ENCODE results near the gene SLC38A3. TPM values are rescaled to one million over a fixed set of nuclear protein-coding genes. Genes with fewer than 3 reads are reported as not detected.
"Not testable (repeated sequence)": the region's sequence is repeated elsewhere in the genome, so short reads cannot be mapped to it uniquely, and the experiment has no call there.

Gene SLC38A3
- total RNA-seq, 2 experiments from 2014 or later: not detected

DNA sequence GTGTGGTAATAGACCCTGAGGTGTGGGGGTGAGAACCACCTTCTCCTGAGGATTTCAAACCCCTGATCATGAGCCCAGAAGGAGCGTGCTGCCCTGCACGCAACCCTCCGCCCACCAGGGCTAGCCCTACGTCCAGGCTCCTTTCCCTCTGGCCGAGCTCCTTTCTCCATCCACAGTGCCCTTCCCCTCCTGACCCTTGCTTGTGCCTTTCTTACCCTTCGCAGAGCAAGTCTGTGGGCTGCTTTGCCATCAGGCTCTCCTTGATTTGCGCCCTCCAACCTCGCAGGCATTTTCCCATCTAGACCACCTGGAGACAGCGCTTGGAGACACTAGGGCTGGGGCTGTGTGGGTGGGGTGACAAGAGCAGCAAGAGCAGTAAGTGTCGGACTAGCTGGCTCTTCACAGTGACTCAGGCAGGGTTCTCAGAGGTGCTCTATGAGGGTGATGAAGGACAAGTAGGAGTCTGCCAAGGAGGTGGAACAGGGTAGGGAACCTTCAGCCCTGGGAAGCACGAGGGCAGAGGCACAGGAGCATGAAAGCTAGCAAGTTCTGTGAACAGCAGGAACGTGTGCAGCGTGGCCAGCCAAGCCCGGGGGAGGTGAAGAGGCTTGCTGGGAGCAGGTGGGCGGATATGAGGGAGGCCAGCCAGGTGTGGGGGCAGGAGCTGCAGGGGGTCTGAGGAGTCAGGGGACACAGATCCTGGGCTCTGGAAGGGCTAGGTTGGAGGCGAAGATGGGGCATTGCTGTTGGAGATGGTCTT, 2.5 kb upstream of the SLC38A3 start:
- Mint-ChIP-seq H3K9me3 (no peaks in the 10 kb centered on the region), H3K27ac (no peak overlapping the region), H3K27me3 (peaks cover 52% of the 10 kb centered on the region), H3K4me3 (no peak overlapping the region), H3K36me3 (no peaks in the 10 kb centered on the region), H3K4me1 (no peaks in the 10 kb centered on the region)
- ATAC-seq (ENCODE audit: low read depth): no peak
- POLR2A ChIA-PET: interaction anchor here (0.5 to 0.6 kb wide), 2 partner anchors 16 to 31 kb away, joined by 3 to 6 read pairs; no protein-coding TSS in a partner anchor
- no peak for DNase-seq

DNA sequence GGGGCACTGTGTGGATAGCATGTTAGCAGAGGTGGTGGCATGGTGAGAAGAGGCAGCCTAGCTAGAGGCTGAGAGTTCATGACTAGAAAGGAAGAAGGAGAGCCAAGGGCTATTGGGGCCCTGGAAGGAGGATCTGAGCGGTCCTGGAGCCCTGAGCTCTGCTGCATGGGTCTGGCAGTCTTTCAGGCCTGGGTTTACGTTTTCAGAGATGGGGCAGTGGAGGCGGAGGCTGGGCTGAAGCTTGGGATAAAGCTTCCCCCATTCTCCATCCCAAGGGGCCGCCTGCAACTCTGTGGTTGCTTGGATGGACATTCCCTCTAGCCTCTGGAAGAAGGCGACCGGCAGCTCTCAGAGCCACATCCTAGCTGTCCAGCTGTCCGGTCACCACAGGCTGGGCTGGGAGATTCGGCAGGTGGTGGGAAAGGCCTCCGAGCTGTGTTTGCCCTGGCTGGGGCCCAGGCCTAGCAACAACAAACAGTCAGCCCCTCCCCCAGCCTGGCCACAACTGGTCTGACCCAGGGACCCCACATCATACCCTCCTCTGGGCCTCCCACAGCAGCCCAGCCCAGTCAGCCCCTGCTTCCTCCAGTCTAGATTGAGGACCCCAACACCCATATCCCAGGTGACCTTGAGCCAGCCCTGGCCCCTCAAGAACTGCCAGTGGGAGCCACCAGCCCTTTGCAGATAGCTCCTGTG, 1.8 kb upstream of the SLC38A3 start:
- Mint-ChIP-seq H3K27ac (no peak overlapping the region), H3K36me3 (no peaks in the 10 kb centered on the region), H3K9me3 (no peaks in the 10 kb centered on the region), H3K4me3 (no peak overlapping the region), H3K4me1 (no peaks in the 10 kb centered on the region), H3K27me3 (peaks cover 53% of the 10 kb centered on the region)
- no peak for DNase-seq
- no peak for ATAC-seq (ENCODE audit: low read depth)
- POLR2A ChIA-PET: interaction anchor here (0.5 to 2.7 kb wide), 2 partner anchors 8 to 31 kb away, joined by 6 to 10 read pairs; no protein-coding TSS in a partner anchor

DNA sequence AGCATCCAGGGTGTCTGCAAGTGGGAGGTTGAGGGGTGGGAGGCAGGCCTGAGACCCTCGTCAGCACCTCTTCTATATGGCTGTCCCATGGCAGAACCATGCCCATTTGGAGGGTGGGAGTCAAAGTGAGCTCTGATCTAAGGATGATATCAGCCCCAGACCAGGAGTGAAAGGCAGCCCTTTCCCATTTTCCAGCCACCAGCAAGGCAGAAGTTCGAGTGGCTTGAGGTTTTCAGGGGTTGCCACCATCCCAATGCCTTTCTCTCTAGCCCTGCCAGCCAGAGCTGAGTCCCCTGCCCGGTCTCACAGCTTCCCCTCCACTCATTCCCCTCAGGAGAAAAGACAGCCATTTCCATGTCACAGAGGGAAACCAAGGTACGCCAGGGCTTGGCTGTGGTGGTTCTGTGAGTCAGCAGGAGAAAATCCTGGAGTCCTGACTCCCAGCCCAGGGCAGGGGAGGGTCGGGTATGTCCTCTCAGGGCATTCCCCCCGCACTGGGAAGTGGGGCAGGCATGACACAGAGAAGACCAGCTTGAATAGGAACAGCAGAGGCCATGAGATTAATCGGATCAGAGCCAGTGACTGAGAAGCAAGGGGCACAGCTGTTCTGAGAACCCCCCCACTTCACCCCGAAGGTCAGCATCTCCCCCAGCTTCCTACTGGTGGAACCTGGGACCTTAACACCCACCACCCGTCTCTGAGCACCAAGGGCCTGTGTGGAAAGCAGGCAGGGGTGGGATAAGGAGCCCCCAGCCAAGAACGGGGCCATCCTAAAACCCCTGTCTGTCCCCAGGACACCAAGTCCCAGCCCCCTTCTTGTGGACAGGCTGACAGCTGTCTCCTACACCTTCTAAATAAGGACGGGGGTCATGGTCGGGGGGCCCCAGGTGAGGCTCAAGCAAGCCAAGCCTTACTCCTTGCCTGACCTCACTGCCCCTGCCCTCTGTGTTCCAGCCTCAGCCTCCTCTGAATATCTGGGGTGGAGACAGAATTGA, 965 bp upstream of the SLC38A3 start:
- H3K27me3 Mint-ChIP-seq: peaks cover 55% of the 10 kb centered on the region
- no peaks in the 10 kb centered on the region for H3K36me3 Mint-ChIP-seq
- H3K27ac Mint-ChIP-seq: no peak overlapping the region
- no peaks in the 10 kb centered on the region for H3K9me3 Mint-ChIP-seq
- ATAC-seq (ENCODE audit: low read depth) (no peak), DNase-seq (no peak)
- H3K4me3 Mint-ChIP-seq: no peak overlapping the region
- H3K4me1 Mint-ChIP-seq: no peaks in the 10 kb centered on the region
- POLR2A ChIA-PET: interaction anchor here (2.7 kb wide), 1 partner anchor 9 kb away, joined by 10 read pairs; no protein-coding TSS in a partner anchor

DNA sequence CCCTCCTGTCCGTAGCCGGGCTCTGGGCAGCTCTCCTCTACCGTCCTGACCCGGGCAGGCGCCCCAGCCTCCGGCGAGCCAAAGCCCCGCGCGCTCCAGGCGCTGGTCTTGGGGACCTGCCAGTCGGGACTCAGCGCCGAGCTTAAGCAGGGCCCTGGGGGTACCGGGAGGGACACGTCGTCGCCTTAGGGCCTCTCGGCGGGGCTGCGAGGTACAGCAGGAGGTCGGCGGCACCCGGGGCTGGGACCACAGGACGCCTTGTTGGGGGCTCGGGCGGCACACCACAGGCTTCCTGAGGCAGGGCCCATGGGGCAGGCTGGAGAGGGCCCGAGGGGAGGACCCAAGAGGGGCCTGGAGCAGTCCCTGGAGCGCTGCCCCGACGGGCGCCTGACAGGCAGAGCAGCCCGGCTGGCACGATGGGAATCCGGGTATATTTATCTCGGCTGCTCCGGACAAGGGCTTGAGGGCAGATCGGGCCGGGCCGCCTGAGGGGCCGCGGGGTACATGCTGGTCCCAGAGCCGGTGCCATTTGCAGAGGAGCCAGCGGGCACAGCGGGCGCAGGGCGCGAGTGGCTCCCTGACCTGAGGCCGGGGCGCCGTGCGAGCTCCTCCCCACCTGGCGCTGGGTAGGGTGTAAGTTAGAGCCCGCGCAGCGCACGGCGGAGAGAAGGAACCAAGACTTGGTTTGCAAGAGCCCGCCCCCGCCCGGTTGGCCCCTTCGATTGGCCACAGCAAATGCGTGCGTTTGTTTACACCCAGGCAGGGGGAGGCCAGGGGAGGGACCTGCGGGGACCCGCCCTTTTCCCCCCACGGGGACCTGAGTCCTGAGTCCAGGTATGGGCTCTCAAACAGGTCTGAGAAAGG, 574 bp downstream of the SLC38A3 start:
- Mint-ChIP-seq H3K9me3 (no peaks in the 10 kb centered on the region), H3K27me3 (peaks cover 52% of the 10 kb centered on the region), H3K27ac (no peak overlapping the region), H3K4me1 (no peaks in the 10 kb centered on the region), H3K4me3 (no peak overlapping the region), H3K36me3 (no peaks in the 10 kb centered on the region)
- POLR2A ChIA-PET: interaction anchor here (2.7 kb wide), 1 partner anchor 10 kb away, joined by 10 read pairs; no protein-coding TSS in a partner anchor
- ATAC-seq (ENCODE audit: low read depth) (peak; percentile 61), DNase-seq (peak; percentile 55)

DNA sequence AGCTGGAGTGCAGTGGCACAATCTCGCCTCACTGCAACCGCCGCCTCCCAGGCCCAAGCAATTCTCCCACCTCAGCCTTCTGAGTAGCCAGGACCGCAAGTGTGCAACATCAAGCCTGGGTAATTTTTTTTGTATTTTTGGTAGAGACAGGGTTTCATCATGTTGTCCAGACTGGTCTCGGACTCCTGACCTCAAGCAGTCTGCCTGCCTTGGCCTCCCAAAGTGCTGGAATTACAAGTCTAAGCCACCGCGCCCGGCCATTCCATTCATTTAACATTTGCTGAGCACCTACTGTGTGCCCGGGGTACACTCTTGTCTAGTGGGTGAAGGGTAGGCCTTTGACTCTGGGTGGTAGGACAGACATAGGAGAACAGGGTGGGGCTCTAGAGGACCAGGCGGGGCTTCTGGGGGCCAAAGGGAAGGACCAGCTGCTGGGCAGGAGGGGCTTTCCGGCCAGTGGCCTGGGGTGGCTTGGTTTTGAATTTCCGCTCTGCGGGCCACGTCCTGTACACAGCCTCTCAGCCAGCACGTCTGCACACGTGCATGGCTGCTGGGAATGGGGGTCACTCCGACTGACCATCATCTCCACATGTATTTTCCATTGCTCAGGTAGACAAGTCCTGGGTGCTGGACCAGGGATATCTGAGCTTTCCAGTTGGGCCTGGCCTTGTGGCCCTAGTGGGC, 2.4 kb downstream of the SLC38A3 start:
- peaks cover 3% of the 10 kb centered on the region for H3K4me1 Mint-ChIP-seq
- no peaks in the 10 kb centered on the region for H3K9me3 Mint-ChIP-seq
- peaks cover 46% of the 10 kb centered on the region for H3K27me3 Mint-ChIP-seq
- H3K36me3 Mint-ChIP-seq: no peaks in the 10 kb centered on the region
- POLR2A ChIA-PET: no interaction called here
- no peak for ATAC-seq (ENCODE audit: low read depth)
- no peak overlapping the region for H3K27ac Mint-ChIP-seq
- no peak overlapping the region for H3K4me3 Mint-ChIP-seq
- no peak for DNase-seq

DNA sequence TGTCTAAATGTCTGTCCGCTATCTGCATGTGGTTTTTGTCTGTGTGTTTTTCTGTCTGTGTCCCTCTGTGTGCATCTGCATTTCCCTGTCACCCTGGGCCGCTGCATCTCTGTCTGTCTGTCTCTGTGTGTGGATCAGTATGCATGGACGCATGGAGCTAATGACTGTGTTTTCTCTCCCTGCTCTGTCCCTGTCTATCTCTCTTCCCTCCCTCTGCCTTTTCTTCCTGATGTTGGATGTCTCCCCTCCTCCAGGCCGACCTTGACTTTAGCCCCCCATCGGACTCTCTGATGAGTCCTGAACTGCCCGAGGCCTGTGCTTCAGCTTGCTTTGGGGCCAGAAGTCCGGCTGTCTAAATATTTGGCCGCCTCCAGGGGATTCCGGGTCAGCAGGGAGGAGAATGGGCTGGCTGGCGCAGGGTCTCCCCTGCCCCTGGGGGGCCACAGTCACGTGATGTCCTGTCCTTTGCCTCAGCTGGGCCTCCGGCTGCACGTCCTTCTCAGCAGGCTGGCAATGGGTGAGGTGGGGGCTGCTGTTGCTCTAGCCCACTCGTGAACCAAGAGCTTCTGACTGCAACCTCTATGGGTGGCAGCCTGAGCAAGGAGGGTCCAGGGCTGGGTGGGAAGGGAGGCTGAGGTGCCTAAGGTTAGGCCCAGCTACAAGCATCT, 3.7 kb downstream of the SLC38A3 start:
- Mint-ChIP-seq H3K4me3 (no peak overlapping the region), H3K27me3 (peaks cover 36% of the 10 kb centered on the region)
- POLR2A ChIA-PET: interaction anchor here (0.7 kb wide), 1 partner anchor 157 kb away, joined by 6 read pairs; no protein-coding TSS in a partner anchor

DNA sequence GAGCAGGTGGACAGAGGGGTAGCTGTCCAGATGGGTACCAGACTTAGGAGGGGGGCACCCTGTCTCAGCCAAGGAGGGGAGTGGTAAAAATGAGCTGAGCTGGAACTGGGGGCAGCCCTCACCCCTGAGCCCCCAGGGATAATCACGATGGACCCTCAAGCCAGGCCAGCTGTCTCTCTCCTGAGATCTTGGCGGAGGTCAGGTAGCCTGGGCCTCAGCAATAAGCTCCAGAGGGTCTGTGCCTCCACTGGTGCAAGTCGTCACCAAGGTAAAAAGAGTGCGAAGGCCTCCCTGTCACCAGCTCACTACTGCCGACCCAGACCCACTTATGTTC, 5.1 kb downstream of the SLC38A3 start:
- no peak overlapping the region for H3K4me3 Mint-ChIP-seq
- H3K4me1 Mint-ChIP-seq: peaks cover 3% of the 10 kb centered on the region
- peaks cover 26% of the 10 kb centered on the region for H3K27me3 Mint-ChIP-seq
- H3K9me3 Mint-ChIP-seq: no peaks in the 10 kb centered on the region
- DNase-seq (no peak), ATAC-seq (ENCODE audit: low read depth) (no peak)
- H3K36me3 Mint-ChIP-seq: no peaks in the 10 kb centered on the region
- H3K27ac Mint-ChIP-seq: no peak overlapping the region
- POLR2A ChIA-PET: no interaction called here

More for the DNA sequence above, 3.7 kb downstream of the SLC38A3 start:
- H3K4me1 Mint-ChIP-seq: peaks cover 3% of the 10 kb centered on the region
- no peaks in the 10 kb centered on the region for H3K36me3 Mint-ChIP-seq
- ATAC-seq (ENCODE audit: low read depth) (no peak), DNase-seq (no peak)
- no peaks in the 10 kb centered on the region for H3K9me3 Mint-ChIP-seq
- no peak overlapping the region for H3K27ac Mint-ChIP-seq

DNA sequence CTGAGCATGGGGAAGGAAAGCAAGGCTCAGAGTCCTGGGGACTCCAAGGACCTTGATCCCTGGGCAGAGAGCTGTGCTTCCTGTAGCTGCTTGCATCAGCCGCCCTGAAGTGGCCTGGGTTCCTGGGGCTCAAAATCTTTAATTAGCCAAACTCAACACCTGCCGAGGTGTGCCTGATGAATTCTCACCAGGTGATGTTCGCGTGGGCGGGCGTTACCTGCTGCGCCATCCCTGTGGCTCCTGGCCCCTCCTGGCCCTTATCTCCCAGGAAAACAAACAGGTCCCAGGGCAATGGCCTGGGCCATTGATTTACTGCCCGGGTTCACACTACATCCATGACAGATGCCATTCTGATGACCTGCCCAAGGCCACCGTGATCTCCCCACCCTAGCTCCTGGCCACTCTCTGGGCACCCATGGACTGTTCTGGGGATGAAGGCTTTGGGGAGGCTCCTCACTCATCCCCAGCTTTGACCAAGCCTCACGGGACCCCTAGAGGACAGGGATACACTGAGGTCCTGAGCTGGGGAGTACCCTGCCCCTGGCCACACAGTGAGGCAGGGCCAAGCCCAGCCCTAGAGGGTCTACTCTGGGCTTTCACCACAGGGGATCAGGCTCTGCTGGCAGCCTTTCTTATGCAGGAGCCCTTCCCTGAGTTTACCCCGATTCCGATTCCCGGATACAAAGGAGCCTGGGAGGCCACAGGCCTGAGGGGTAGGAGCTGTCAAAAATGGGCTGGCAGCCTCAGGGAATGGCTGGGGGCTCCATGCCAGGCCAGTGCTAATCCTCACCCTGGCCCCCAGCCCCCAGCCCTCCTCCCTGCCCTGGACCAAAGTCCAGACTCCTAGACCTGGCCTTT, 5.7 kb downstream of the SLC38A3 start:
- Mint-ChIP-seq H3K36me3 (no peaks in the 10 kb centered on the region), H3K4me3 (no peak overlapping the region), H3K27ac (no peak overlapping the region), H3K9me3 (no peaks in the 10 kb centered on the region), H3K4me1 (peaks cover 3% of the 10 kb centered on the region), H3K27me3 (peaks cover 26% of the 10 kb centered on the region)
- ATAC-seq (ENCODE audit: low read depth): no peak
- no peak for DNase-seq
- POLR2A ChIA-PET: interaction anchor here (0.7 kb wide), 1 partner anchor 1203 kb away, joined by 3 read pairs; no protein-coding TSS in a partner anchor

DNA sequence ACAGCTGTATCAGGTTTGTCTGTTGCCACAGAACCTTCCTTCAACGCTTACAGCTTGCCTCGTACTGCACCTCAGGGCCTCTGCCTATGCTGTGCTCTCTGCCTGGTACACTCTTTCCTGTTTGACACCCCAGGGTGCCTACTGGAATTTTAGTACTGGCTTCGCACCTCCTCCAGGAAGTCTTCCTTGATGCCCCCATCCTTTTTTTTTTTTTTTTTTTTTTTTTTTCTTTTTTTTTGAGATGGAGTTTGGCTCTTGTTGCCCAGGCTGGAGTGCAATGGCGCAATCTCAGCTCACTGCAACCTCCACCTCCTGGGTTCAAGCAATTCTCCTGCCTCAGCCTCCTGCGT, 6.3 kb downstream of the SLC38A3 start:
- not testable (repeated sequence) for H3K4me3 Mint-ChIP-seq; H3K9me3 Mint-ChIP-seq; H3K4me1 Mint-ChIP-seq; H3K36me3 Mint-ChIP-seq; DNase-seq; ATAC-seq (ENCODE audit: low read depth); H3K27ac Mint-ChIP-seq
- POLR2A ChIA-PET: interaction anchor here (0.7 kb wide), 1 partner anchor 1203 kb away, joined by 3 read pairs; no protein-coding TSS in a partner anchor
- H3K27me3 Mint-ChIP-seq: peaks cover 22% of the 10 kb centered on the region

DNA sequence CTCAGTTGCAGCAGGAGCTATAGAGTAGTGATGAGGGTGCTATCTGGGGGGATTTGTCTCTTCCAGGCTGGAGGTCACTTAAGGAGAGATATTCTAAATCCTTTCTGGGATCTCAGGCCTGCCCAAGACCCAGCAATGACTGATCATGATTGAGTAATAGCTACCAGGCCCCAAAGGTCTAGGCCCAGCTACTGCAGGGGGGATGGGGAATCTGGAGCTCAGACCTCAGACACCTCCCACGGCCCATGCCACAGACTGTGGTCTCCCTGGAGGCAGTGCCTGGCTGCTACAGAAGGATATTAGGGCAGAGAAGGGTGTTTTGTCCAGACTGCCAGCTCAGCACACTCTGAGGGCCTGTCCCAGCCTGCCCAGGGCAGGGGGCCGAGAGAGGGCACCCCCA, 6.9 kb downstream of the SLC38A3 start:
- Mint-ChIP-seq H3K36me3 (no peaks in the 10 kb centered on the region), H3K27ac (peak overlapping the region; percentile 25), H3K27me3 (peaks cover 16% of the 10 kb centered on the region), H3K9me3 (no peaks in the 10 kb centered on the region), H3K4me3 (no peak overlapping the region), H3K4me1 (peaks cover 3% of the 10 kb centered on the region)
- ATAC-seq (ENCODE audit: low read depth): peak; percentile 24
- no peak for DNase-seq
- POLR2A ChIA-PET: no interaction called here

DNA sequence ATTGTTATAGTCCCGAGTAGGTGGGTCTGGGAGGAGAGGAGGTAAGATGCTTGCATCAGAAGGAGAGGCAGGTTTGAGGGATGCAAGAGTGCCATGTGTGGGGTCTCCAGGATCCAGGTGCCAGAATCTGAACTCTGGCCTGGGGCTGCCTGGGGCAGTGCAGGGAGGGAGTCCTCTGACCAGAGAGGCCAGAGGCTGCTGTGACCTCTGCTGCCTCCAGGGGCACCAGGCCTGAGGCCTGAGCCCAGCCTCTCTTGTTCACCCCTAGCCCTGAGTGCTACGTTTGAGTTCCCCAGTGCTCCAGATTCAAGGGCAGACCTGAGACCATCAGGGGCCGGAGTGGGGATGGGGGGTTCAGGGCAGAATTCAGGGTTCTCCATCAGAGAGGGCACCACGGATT, 7.4 kb downstream of the SLC38A3 start:
- DNase-seq: no peak
- H3K4me3 Mint-ChIP-seq: no peak overlapping the region
- H3K9me3 Mint-ChIP-seq: no peaks in the 10 kb centered on the region
- peaks cover 3% of the 10 kb centered on the region for H3K4me1 Mint-ChIP-seq
- no peak for ATAC-seq (ENCODE audit: low read depth)
- POLR2A ChIA-PET: no interaction called here
- H3K27me3 Mint-ChIP-seq: peaks cover 11% of the 10 kb centered on the region
- H3K36me3 Mint-ChIP-seq: no peaks in the 10 kb centered on the region
- H3K27ac Mint-ChIP-seq: peak overlapping the region; percentile 25
